Astrocyte (in vitro differentiated cells and primary cell): ENCODE data around the gene FER1L5. TPM values are rescaled to one million over a fixed set of nuclear protein-coding genes. Genes with fewer than 3 reads are reported as not detected.

ENCODE experiments used
- DNase-seq: peaks from one replicate; pipeline ENCODE4 v3.0.0-alpha.2; 2010; ENCODE audit warnings: low read depth
- FAIRE-seq: peaks from 2 replicates; lab custom pipeline; 2011; peaks lifted over from hg19 to GRCh38; lab: Jason Lieb, UNC
- H2AFZ ChIP-seq: 2 replicates; pipeline ENCODE4 v1.6.0; 2012; ENCODE audit warnings: low read depth, low read length, inconsistent platforms
- H3K27ac ChIP-seq: 2 replicates; pipeline ENCODE4 v1.5.1; 2011; ENCODE audit warnings: low read depth, low read length, inconsistent platforms
- H3K27me3 ChIP-seq: 2 replicates; pipeline ENCODE4 v1.6.0; 2011; ENCODE audit warnings: low read length, inconsistent platforms; ENCODE audit not compliant: insufficient read depth
- H3K36me3 ChIP-seq: 2 replicates; pipeline ENCODE4 v1.5.1; 2011; ENCODE audit warnings: low read length, inconsistent platforms; ENCODE audit not compliant: insufficient read depth
- H3K4me1 ChIP-seq: 2 replicates; pipeline ENCODE4 v1.5.1; 2011; ENCODE audit warnings: low read length, inconsistent platforms; ENCODE audit not compliant: insufficient read depth
- H3K4me2 ChIP-seq: 2 replicates; pipeline ENCODE4 v1.6.0; 2012; ENCODE audit warnings: low read length, inconsistent platforms
- H3K4me3 ChIP-seq: 2 replicates; pipeline ENCODE4 v1.5.1; 2011; ENCODE audit warnings: low read depth, mild to moderate bottlenecking, low read length, inconsistent platforms; ENCODE audit not compliant: insufficient read depth
- H3K79me2 ChIP-seq: 2 replicates; pipeline ENCODE4 v1.6.0; 2012; ENCODE audit warnings: mild to moderate bottlenecking, low read length, inconsistent platforms; ENCODE audit not compliant: insufficient read depth
- H3K9ac ChIP-seq: 2 replicates; pipeline ENCODE4 v1.6.0; 2012; ENCODE audit warnings: mild to moderate bottlenecking, low read length, inconsistent platforms
- H3K9me3 ChIP-seq: 2 replicates; pipeline ENCODE4 v1.5.1; 2012; ENCODE audit warnings: low read depth, mild to moderate bottlenecking, low read length, inconsistent platforms; ENCODE audit not compliant: insufficient read depth
- H4K20me1 ChIP-seq: 2 replicates; pipeline ENCODE4 v1.6.0; 2012; ENCODE audit warnings: low read length, inconsistent platforms; ENCODE audit not compliant: insufficient read depth
- H3K27ac Mint-ChIP-seq: one replicate; pipeline ENCODE4 v1.8.0; 2021; ENCODE audit warnings: mild to moderate bottlenecking, mixed read lengths; ENCODE audit not compliant: unreplicated experiment
- H3K27me3 Mint-ChIP-seq: one replicate; pipeline ENCODE4 v1.8.0; 2021; ENCODE audit warnings: low read depth, mixed read lengths; ENCODE audit not compliant: unreplicated experiment
- H3K36me3 Mint-ChIP-seq: one replicate; pipeline ENCODE4 v1.8.0; 2021; ENCODE audit warnings: low read depth, mixed read lengths; ENCODE audit not compliant: unreplicated experiment
- H3K4me1 Mint-ChIP-seq: one replicate; pipeline ENCODE4 v1.8.0; 2021; ENCODE audit warnings: low read depth, mixed read lengths; ENCODE audit not compliant: unreplicated experiment
- H3K4me3 Mint-ChIP-seq: one replicate; pipeline ENCODE4 v1.8.0; 2021; ENCODE audit warnings: mild to moderate bottlenecking, moderate library complexity, mixed read lengths; ENCODE audit not compliant: unreplicated experiment
- H3K9me3 Mint-ChIP-seq: one replicate; pipeline ENCODE4 v1.8.0; 2021; ENCODE audit warnings: mild to moderate bottlenecking, mixed read lengths; ENCODE audit not compliant: unreplicated experiment
- CTCF ChIP-seq: IDR thresholded peaks from 2 replicates; pipeline ENCODE4 v1.5.1; 2011; ENCODE audit warnings: low read depth, mild to moderate bottlenecking, inconsistent platforms, low read length, moderate library complexity; ENCODE audit not compliant: insufficient read depth
- EZH2 ChIP-seq: IDR thresholded peaks from 2 replicates; pipeline ENCODE4 v1.6.1; 2012; ENCODE audit warnings: mild to moderate bottlenecking, low read length, inconsistent platforms; ENCODE audit not compliant: insufficient read depth
- total RNA-seq: library from RNA; stranded (reverse); gene quantifications from 2 replicates; pipeline ENCODE4 v1.2.1, GENCODE V29; 2021

FER1L5 gene
- total RNA-seq, 1 donor from 2014 or later, result 0.16 TPM

- Mint-ChIP-seq H3K4me1 (peaks cover 8% of the 10 kb centered on the region), H3K27ac (no peak overlapping the region), H3K4me3 (no peak overlapping the region), H3K27me3 (no peaks in the 10 kb centered on the region), H3K9me3 (no peaks in the 10 kb centered on the region), H3K36me3 (peaks cover 8% of the 10 kb centered on the region)
- H3K27me3 ChIP-seq, result no peaks in the 10 kb centered on the region
- no peak for FAIRE-seq
- H3K4me2 ChIP-seq, result peak overlapping the region; percentile 54
- no peak overlapping the region for H3K4me3 ChIP-seq
- peak; percentile 22 for DNase-seq
- peak overlapping the region; percentile 3 for H3K9ac ChIP-seq
- TF ChIP-seq EZH2, result no peak
- TF ChIP-seq CTCF, result no peak
- H4K20me1 ChIP-seq, result peaks cover 9% of the 10 kb centered on the region
- peaks cover 18% of the 10 kb centered on the region for H3K4me1 ChIP-seq
- H2AFZ ChIP-seq, result no peak overlapping the region
- H3K9me3 ChIP-seq, result no peaks in the 10 kb centered on the region
- peaks cover 26% of the 10 kb centered on the region for H3K36me3 ChIP-seq
- peak overlapping the region; percentile 43 for H3K27ac ChIP-seq
- H3K79me2 ChIP-seq, result peaks cover 56% of the 10 kb centered on the region
Observed at GRCh38 chr2:96625571-96626552, 16.7 kb upstream of the FER1L5 start.

- peaks cover 13% of the 10 kb centered on the region for H4K20me1 ChIP-seq
- H3K9me3 Mint-ChIP-seq, result no peaks in the 10 kb centered on the region
- no peaks in the 10 kb centered on the region for H3K9me3 ChIP-seq
- no peak overlapping the region for H3K4me3 ChIP-seq
- peaks cover 8% of the 10 kb centered on the region for H3K4me1 Mint-ChIP-seq
- H3K79me2 ChIP-seq, result peaks cover 62% of the 10 kb centered on the region
- peak overlapping the region; percentile 54 for H3K4me2 ChIP-seq
- H3K9ac ChIP-seq, result peak overlapping the region; percentile 3
- no peak overlapping the region for H2AFZ ChIP-seq
- no peak for TF ChIP-seq CTCF
- no peak for TF ChIP-seq EZH2
- no peak overlapping the region for H3K27ac Mint-ChIP-seq
- FAIRE-seq, result no peak
- peaks cover 18% of the 10 kb centered on the region for H3K4me1 ChIP-seq
- peaks cover 8% of the 10 kb centered on the region for H3K36me3 Mint-ChIP-seq
- peaks cover 28% of the 10 kb centered on the region for H3K36me3 ChIP-seq
- H3K27ac ChIP-seq, result peak overlapping the region; percentile 43
- H3K4me3 Mint-ChIP-seq, result no peak overlapping the region
- no peak for DNase-seq
- no peaks in the 10 kb centered on the region for H3K27me3 Mint-ChIP-seq
- no peaks in the 10 kb centered on the region for H3K27me3 ChIP-seq
Observed at GRCh38 chr2:96626553-96626942, 16.0 kb upstream of the FER1L5 start.
